AG20443 (cell line): ENCODE results near the gene KLHL17.
"Not testable (repeated sequence)": the region's sequence is repeated elsewhere in the genome, so short reads cannot be mapped to it uniquely, and the experiment has no call there.

Experiments used
- DNase-seq: peaks from one replicate; pipeline ENCODE4 v3.0.0; 2012; ENCODE audit warnings: low spot score, mixed read lengths

The KLHL17 gene

GRCh38 chr1:970242-970972 is 10.0 kb downstream of the KLHL17 start:
- no peak for DNase-seq

- no peak for DNase-seq
Measured at GRCh38 chr1:970973-971730, 10.8 kb downstream of the KLHL17 start.

GRCh38 chr1:971751-972506 is 11.5 kb downstream of the KLHL17 start:
- no peak for DNase-seq

GRCh38 chr1:972726-973458 is 12.5 kb downstream of the KLHL17 start:
- DNase-seq = no peak

GRCh38 chr1:973459-974292 is 13.3 kb downstream of the KLHL17 start:
- no peak for DNase-seq

- DNase-seq = no peak
Measured at GRCh38 chr1:974293-974640, 13.9 kb downstream of the KLHL17 start.

GRCh38 chr1:974687-975328 is 14.4 kb downstream of the KLHL17 start:
- DNase-seq = no peak

GRCh38 chr1:975365-975764 is 15.0 kb downstream of the KLHL17 start:
- no peak for DNase-seq

GRCh38 chr1:975896-976683 is 15.7 kb downstream of the KLHL17 start:
- DNase-seq = peak; percentile 89

GRCh38 chr1:976791-977190 is 16.4 kb downstream of the KLHL17 start:
- DNase-seq = not testable (repeated sequence)

- DNase-seq = no peak
Measured at GRCh38 chr1:978069-978834, 17.9 kb downstream of the KLHL17 start.

GRCh38 chr1:978835-979743 is 18.7 kb downstream of the KLHL17 start:
- no peak for DNase-seq

- no peak for DNase-seq
Measured at GRCh38 chr1:979744-980072, 19.3 kb downstream of the KLHL17 start.

- DNase-seq = no peak
Measured at GRCh38 chr1:980137-980571, 19.8 kb downstream of the KLHL17 start.

- no peak for DNase-seq
Measured at GRCh38 chr1:980602-981395, 20.4 kb downstream of the KLHL17 start.

- DNase-seq = no peak
Measured at GRCh38 chr1:981491-981954, 21.1 kb downstream of the KLHL17 start.

GRCh38 chr1:981955-982558 is 21.7 kb downstream of the KLHL17 start, which contains the start of gene PERM1:
TSS of gene PERM1 (minus strand) at chr1:982093. CDS start at chr1:981029, 1,064 bp downstream.
- DNase-seq = no peak
